SK-N-SH treated with all-trans-retinoic acid at 6 μM for 48 hours (cell line): ENCODE results near the gene MAP2K4.

ENCODE experiments used
- CREB5 ChIP-seq: fragments of 250-450 bp; sonication (Bioruptor Pico); IDR thresholded peaks from 2 replicates; pipeline ENCODE4 v1.5.1; 2020; ENCODE audit warnings: low read depth, mild to moderate bottlenecking, moderate library complexity
- PATZ1 ChIP-seq: fragments of 250-450 bp; sonication (Bioruptor Pico); IDR thresholded peaks from 2 replicates; pipeline ENCODE4 v1.8.0; 2020; ENCODE audit warnings: mild to moderate bottlenecking, moderate library complexity, borderline replicate concordance
- SNAI2 ChIP-seq: fragments of 250-450 bp; sonication (Bioruptor Pico); IDR thresholded peaks from 2 replicates; pipeline ENCODE4 v1.5.0; 2020; ENCODE audit warnings: mild to moderate bottlenecking, moderate library complexity

- TF ChIP-seq SNAI2 (CRISPR knock-in tag), result no peak
- TF ChIP-seq CREB5 (CRISPR knock-in tag), result no peak
- TF ChIP-seq PATZ1, result no peak
These were observed 7.9 kb downstream of the MAP2K4 start for GRCh38 chr17:12028611-12029010.
